Thyroid gland (tissue), 4 donors: Measurements from ENCODE around the gene ECT2L. TPM values are rescaled to one million over a fixed set of nuclear protein-coding genes. Genes with fewer than 3 reads are reported as not detected.

Experiments
- DNase-seq, 2 donors: peaks; one replicate each; pipeline ENCODE4 v3.0.0-alpha.2; 2019
- H3K27ac ChIP-seq, 3 donors: fragments of 200-600 bp; sonication (generic); 1 replicate in 2 of 3; 2 replicates in 1 of 3; pipeline ENCODE4 v1.5.1; 2016 to 2019; ENCODE audit warnings: mild to moderate bottlenecking in 1 of 3, moderate library complexity in 1 of 3
- H3K27me3 ChIP-seq: fragments of 200-600 bp; sonication (generic); one replicate; pipeline ENCODE4 v1.5.1; 2019
- H3K36me3 ChIP-seq, 2 donors: fragments of 200-600 bp; sonication (generic); one replicate each; pipeline ENCODE4 v1.5.1; 2016 to 2019
- H3K4me1 ChIP-seq, 2 donors: fragments of 200-600 bp; sonication (generic); one replicate each; pipeline ENCODE4 v1.5.1; 2017 to 2019
- H3K4me3 ChIP-seq, 3 donors: fragments of 200-600 bp; sonication (generic); replicated peaks in 1 of 3; 1 replicate in 2 of 3; 2 replicates in 1 of 3; pipeline ENCODE4 v1.5.1; 2016; ENCODE audit warnings: mild to moderate bottlenecking in 1 of 3
- H3K9me3 ChIP-seq: fragments of 200-600 bp; sonication (generic); one replicate; pipeline ENCODE4 v1.5.1; 2017
- POLR2A ChIP-seq, 2 donors: fragments of 450-650 bp; IDR thresholded peaks; one replicate each; pipeline ENCODE4 v1.6.1; 2017; ENCODE audit warnings: antibody characterized with exemption in 2 of 2, mild to moderate bottlenecking in 2 of 2, moderate library complexity in 1 of 2
- WGBS, 2 donors: methylation state at CpG; one replicate each; pipeline ENCODE4 v1.1.5; 2017; 5-methylcytosine and 5-hydroxymethylcytosine counted together
- intact Hi-C: fragments of 100-400 bp; cut with DNase I; formaldehyde crosslinking; loops from one replicate; pipeline ENCODE4 v1.15.1; 2023
- total RNA-seq, 4 donors: library from RNA; depleted of rRNA; stranded (reverse); fragments of >200 nt; gene quantifications; one replicate each; pipeline ENCODE4 v1.2.3, GENCODE V29; 2016
- TF ChIP-seq, protein P1 (sequence below), 6 experiments: fragments of 200-600 bp in 3 of 6; fragments of 450-650 bp in 3 of 6; sonication (generic) in 3 of 6; IDR thresholded peaks; one replicate each; pipeline ENCODE4 v1.5.1; 2016 to 2019; ENCODE audit warnings: antibody characterized with exemption in 6 of 6, mild to moderate bottlenecking in 2 of 6, inconsistent platforms in 1 of 6, moderate library complexity in 1 of 6

The ECT2L gene
- total RNA-seq, 4 donors from 2014 or later, result 0.11 to 8.7 (median 0.16) TPM

DNA sequence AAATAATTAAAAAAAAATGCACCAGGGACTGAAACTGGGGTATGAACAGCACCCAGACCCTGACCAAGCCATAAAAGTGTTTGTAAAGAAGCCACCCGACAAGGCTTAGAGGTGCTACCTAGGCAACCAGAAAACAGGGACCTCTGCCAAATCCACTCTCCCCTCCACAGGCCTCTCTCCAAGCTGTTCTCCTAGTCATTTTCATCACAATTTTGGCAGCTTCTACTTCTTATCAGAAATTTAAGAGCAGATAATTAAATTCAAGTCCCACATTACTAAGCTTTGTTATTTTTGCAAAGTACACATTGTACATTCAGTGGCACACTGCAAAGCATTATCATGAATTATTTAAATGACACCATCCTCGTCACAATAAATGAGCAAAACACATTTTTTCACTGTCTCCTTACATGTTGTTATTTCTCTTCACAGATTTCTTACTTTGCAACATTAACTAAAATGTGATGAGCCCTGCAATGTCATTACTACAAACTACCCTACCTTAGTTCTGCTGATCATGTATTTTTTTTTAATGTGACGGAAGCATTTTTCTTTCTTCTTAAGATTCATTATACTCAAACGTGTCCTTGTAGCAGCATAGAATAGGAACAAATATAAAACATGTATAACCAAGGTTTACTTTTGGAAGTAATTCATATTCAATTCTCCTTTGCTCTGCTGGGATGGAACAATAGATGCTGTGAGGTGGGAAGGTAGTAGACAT, 38.1 kb downstream of the ECT2L start:
- H3K9me3 ChIP-seq, result no peaks in the 10 kb centered on the region
- 38 to 39% methylated on average over 4 of the region's 4 CpGs for WGBS, 2 donors
- H3K4me3 ChIP-seq, result no peak overlapping the region
- H3K27ac ChIP-seq, result peak overlapping the region; percentile 64 to 74 (median 66)
- peak; percentile 85 to 87 for DNase-seq
- no peaks in the 10 kb centered on the region for H3K27me3 ChIP-seq
- peaks cover 21 to 27% of the 10 kb centered on the region in 2 donors for H3K4me1 ChIP-seq
- H3K36me3 ChIP-seq, result no peaks in the 10 kb centered on the region
- intact Hi-C loops, result no loop called here
- TF ChIP-seq, protein P1, sequence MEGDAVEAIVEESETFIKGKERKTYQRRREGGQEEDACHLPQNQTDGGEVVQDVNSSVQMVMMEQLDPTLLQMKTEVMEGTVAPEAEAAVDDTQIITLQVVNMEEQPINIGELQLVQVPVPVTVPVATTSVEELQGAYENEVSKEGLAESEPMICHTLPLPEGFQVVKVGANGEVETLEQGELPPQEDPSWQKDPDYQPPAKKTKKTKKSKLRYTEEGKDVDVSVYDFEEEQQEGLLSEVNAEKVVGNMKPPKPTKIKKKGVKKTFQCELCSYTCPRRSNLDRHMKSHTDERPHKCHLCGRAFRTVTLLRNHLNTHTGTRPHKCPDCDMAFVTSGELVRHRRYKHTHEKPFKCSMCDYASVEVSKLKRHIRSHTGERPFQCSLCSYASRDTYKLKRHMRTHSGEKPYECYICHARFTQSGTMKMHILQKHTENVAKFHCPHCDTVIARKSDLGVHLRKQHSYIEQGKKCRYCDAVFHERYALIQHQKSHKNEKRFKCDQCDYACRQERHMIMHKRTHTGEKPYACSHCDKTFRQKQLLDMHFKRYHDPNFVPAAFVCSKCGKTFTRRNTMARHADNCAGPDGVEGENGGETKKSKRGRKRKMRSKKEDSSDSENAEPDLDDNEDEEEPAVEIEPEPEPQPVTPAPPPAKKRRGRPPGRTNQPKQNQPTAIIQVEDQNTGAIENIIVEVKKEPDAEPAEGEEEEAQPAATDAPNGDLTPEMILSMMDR (IDR thresholded peaks at IDR 0.05), result no peak
- no peak for TF ChIP-seq POLR2A (IDR thresholded peaks at IDR 0.05)

DNA sequence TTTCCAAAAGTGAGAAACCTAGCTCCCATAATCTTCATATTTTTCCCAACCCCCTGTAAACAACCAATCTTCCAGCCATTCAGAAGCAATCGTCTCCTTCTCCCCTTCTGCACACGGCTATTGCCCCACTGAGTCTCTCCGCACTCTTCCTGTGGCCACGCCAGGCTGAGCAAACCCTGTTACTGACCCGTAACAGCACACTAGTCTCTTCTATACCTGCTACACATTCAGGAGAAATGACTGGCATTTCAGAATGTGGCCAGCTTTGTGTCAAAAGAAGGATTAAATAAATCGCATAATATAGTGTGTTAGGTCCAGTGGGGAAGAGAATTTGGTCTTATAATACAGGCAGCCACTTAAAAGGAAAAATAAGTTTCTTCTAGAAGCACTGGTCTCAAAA, 41.4 kb downstream of the ECT2L start:
- peak; percentile 49 to 56 for DNase-seq
- H3K9me3 ChIP-seq, result no peaks in the 10 kb centered on the region
- H3K36me3 ChIP-seq, result no peaks in the 10 kb centered on the region
- TF ChIP-seq, protein P1 (IDR thresholded peaks at IDR 0.05), result no peak
- TF ChIP-seq POLR2A (IDR thresholded peaks at IDR 0.05), result no peak
- intact Hi-C loops, result no loop called here
- H3K4me1 ChIP-seq, result peaks cover 21 to 27% of the 10 kb centered on the region in 2 donors
- H3K4me3 ChIP-seq, result no peak overlapping the region
- no peak overlapping the region for H3K27ac ChIP-seq
- WGBS, 2 donors, result 38 to 40% methylated on average over 6 of the region's 6 CpGs
- no peaks in the 10 kb centered on the region for H3K27me3 ChIP-seq

DNA sequence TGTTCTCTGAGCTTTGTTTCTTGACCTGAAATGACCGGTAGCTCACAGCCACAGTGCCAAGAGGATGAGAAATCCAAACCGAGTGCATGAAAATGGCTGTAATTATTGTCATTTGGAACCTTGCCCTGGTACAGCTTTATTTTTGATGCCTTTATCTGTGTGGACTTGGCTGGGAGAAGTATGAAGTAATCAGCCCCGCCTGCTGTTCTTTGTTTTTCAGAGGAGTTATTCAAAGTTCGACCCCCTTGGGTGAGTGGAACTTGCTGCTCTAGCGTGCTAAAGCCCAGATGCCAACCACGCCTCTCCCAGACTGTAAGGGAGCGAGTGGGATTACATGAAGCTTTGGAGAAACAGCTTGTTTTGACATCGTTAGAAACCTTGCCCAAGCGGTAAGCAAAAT, 48.3 kb downstream of the ECT2L start:
- Histone ChIP-seq H3K9me3 (no peaks in the 10 kb centered on the region), H3K4me1 (peaks cover 0 to 5% of the 10 kb centered on the region in 2 donors), H3K27me3 (no peaks in the 10 kb centered on the region), H3K36me3 (no peaks in the 10 kb centered on the region), H3K27ac (no peak overlapping the region), H3K4me3 (no peak overlapping the region)
- intact Hi-C loops, result no loop called here
- WGBS, 2 donors, result 52 to 60% methylated on average over 9 of the region's 9 CpGs
- no peak for DNase-seq
- TF ChIP-seq POLR2A (IDR thresholded peaks at IDR 0.05), result no peak
- TF ChIP-seq, protein P1 (IDR thresholded peaks at IDR 0.05), result no peak

DNA sequence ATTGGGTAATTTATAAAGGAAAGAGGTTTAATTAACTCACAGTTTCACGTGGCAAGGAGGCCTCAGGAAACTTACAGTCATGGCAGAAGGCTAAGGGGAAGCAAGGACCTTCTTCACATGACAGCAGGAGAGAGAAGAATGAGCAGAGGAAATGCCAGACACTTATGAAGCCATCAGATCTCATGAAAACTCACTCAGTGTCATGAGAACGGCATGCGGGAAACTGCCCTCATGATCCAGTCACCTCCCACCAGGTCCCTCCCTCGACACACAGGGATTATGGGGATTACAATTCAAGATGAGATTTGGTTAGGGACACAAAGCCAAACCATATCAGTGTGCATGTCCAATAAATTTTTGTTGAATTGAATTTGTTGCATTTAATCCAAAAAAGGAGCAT, 52.0 kb downstream of the ECT2L start:
- TF ChIP-seq POLR2A (IDR thresholded peaks at IDR 0.05), result no peak
- TF ChIP-seq, protein P1 (IDR thresholded peaks at IDR 0.05), result no peak
- H3K27me3 ChIP-seq, result no peaks in the 10 kb centered on the region
- no peak overlapping the region for H3K4me3 ChIP-seq
- no peak for DNase-seq
- peaks cover 0 to 5% of the 10 kb centered on the region in 2 donors for H3K4me1 ChIP-seq
- H3K36me3 ChIP-seq, result no peaks in the 10 kb centered on the region
- H3K9me3 ChIP-seq, result no peaks in the 10 kb centered on the region
- intact Hi-C loops, result no loop called here
- no peak overlapping the region for H3K27ac ChIP-seq
- 89 to 92% methylated on average over 4 of the region's 4 CpGs for WGBS, 2 donors

DNA sequence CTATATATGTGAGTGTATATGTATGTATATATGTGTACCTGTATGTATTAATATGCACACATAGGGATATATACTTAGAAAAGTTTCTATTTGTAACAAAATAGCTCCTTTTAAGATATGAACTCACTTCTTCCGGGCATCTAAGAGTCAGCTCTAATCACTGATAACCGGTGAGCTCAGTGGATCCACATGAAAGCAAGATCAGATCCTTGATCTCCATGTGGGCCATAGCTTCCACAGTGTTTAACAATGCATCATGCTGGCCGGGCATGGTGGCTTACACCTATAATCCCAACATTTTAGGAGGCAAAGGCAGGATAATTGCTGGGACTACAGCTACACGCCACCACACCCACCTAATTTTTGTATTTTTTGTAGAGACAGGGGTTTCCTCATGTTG, 52.6 kb downstream of the ECT2L start:
- H3K4me3 ChIP-seq, result no peak overlapping the region
- H3K36me3 ChIP-seq, result no peaks in the 10 kb centered on the region
- no peak for DNase-seq
- H3K9me3 ChIP-seq, result no peaks in the 10 kb centered on the region
- 72 to 90% methylated on average over 4 of the region's 4 CpGs for WGBS, 2 donors
- TF ChIP-seq, protein P1 (IDR thresholded peaks at IDR 0.05), result no peak
- TF ChIP-seq POLR2A (IDR thresholded peaks at IDR 0.05), result no peak
- H3K4me1 ChIP-seq, result peaks cover 0 to 5% of the 10 kb centered on the region in 2 donors
- no peak overlapping the region for H3K27ac ChIP-seq
- H3K27me3 ChIP-seq, result no peaks in the 10 kb centered on the region
- intact Hi-C loops, result no loop called here
